HEK293 (cell line): ENCODE results near the gene RRP8.

Experiments used
- CTCF ChIA-PET: fragments of 350-600 bp; formaldehyde crosslinking; extraction: SDS; loops from one replicate; lab custom pipeline; 2021; ENCODE audit warnings: antibody characterized with exemption; lab: Yijun Ruan, JAX
- POLR2A ChIA-PET: fragments of 300-600 bp; formaldehyde crosslinking; extraction: SDS; loops from one replicate; lab custom pipeline; 2020; ENCODE audit warnings: antibody characterized with exemption, inconsistent platforms; lab: Yijun Ruan, JAX
- H3K27ac ChIP-seq: fragments of 200-500 bp; sonication (Bioruptor generic); 2 replicates; pipeline ENCODE4 v1.5.1; 2014; ENCODE audit warnings: low read depth, low read length, control low read depth, inconsistent platforms; ENCODE audit errors: extremely low read depth
- H3K36me3 ChIP-seq, 2 experiments: fragments of 200-500 bp in 1 of 2; sonication (Bioruptor generic) in 1 of 2; 1 replicate in 1 of 2; 2 replicates in 1 of 2; pipeline ENCODE4 v1.5.1; 2014 to 2017; ENCODE audit warnings: inconsistent platforms in 2 of 2, low read length in 2 of 2; ENCODE audit not compliant: control insufficient read depth in 2 of 2, insufficient read depth in 1 of 2
- H3K4me1 ChIP-seq: fragments of 200-500 bp; sonication (Bioruptor generic); 2 replicates; pipeline ENCODE4 v1.5.1; 2014; ENCODE audit warnings: mild to moderate bottlenecking, low read length, inconsistent platforms; ENCODE audit not compliant: control insufficient read depth, insufficient read depth
- H3K4me3 ChIP-seq: 2 replicates; pipeline ENCODE4 v1.5.1; 2011; ENCODE audit warnings: low read depth, mild to moderate bottlenecking, control low read depth, low read length, moderate library complexity
- H3K9me3 ChIP-seq: fragments of 200-500 bp; sonication (Bioruptor generic); 2 replicates; pipeline ENCODE4 v1.5.1; 2014; ENCODE audit warnings: low read depth, low read length, inconsistent platforms; ENCODE audit not compliant: control insufficient read depth, insufficient read depth
- GFI1B ChIP-seq: fragments of 450-650 bp; formaldehyde crosslinking; IDR thresholded peaks from 2 replicates; pipeline ENCODE4 v1.5.1; 2016; ENCODE audit warnings: missing biosample characterization, missing genetic modification characterization
- OSR2 ChIP-seq: fragments of 450-650 bp; formaldehyde crosslinking; IDR thresholded peaks from 2 replicates; pipeline ENCODE4 v1.5.1; 2016; ENCODE audit warnings: missing biosample characterization, missing genetic modification characterization
- PRDM1 ChIP-seq: fragments of 450-650 bp; formaldehyde crosslinking; IDR thresholded peaks from 2 replicates; pipeline ENCODE4; 2016; ENCODE audit warnings: missing biosample characterization, missing genetic modification characterization
- SETDB1 ChIP-seq: IDR thresholded peaks from one replicate; pipeline ENCODE4 v1.6.1; 2017; ENCODE audit warnings: mild to moderate bottlenecking, low read length, moderate library complexity, mixed read lengths; ENCODE audit not compliant: insufficient read length
- ZNF214 ChIP-seq: fragments of 450-650 bp; formaldehyde crosslinking; IDR thresholded peaks from 2 replicates; pipeline ENCODE4 v1.5.1; 2017; ENCODE audit warnings: missing biosample characterization, mild to moderate bottlenecking, missing genetic modification characterization, borderline replicate concordance
- ZNF223 ChIP-seq: fragments of 450-650 bp; formaldehyde crosslinking; IDR thresholded peaks from 2 replicates; pipeline ENCODE4 v1.5.1; 2016; ENCODE audit warnings: missing biosample characterization, missing genetic modification characterization
- ZNF350 ChIP-seq: fragments of 450-650 bp; formaldehyde crosslinking; IDR thresholded peaks from 2 replicates; pipeline ENCODE4 v1.5.0; 2017; ENCODE audit warnings: missing biosample characterization, mild to moderate bottlenecking, missing genetic modification characterization
- ZNF394 ChIP-seq: fragments of 450-650 bp; formaldehyde crosslinking; IDR thresholded peaks from 2 replicates; pipeline ENCODE4 v1.5.1; 2016; ENCODE audit warnings: missing biosample characterization, missing genetic modification characterization, mild to moderate bottlenecking, moderate library complexity, borderline replicate concordance
- ZNF473 ChIP-seq: fragments of 450-650 bp; formaldehyde crosslinking; IDR thresholded peaks from 2 replicates; pipeline ENCODE4 v1.5.1; 2017; ENCODE audit warnings: missing biosample characterization, missing genetic modification characterization
- ZNF514 ChIP-seq: fragments of 450-650 bp; formaldehyde crosslinking; IDR thresholded peaks from 2 replicates; pipeline ENCODE4 v1.5.1; 2016; ENCODE audit warnings: missing biosample characterization, missing genetic modification characterization
- ZNF544 ChIP-seq: fragments of 450-650 bp; formaldehyde crosslinking; IDR thresholded peaks from 2 replicates; pipeline ENCODE4 v1.5.0; 2017; ENCODE audit warnings: missing biosample characterization, missing genetic modification characterization
- ZNF561 ChIP-seq: fragments of 450-650 bp; IDR thresholded peaks from 2 replicates; pipeline ENCODE4 v1.5.1; 2018; ENCODE audit warnings: missing biosample characterization, missing genetic modification characterization, borderline replicate concordance
- ZNF571 ChIP-seq: fragments of 450-650 bp; formaldehyde crosslinking; IDR thresholded peaks from 2 replicates; pipeline ENCODE4 v1.5.0; 2017; ENCODE audit warnings: missing biosample characterization, missing genetic modification characterization
- ZNF621 ChIP-seq: fragments of 450-650 bp; formaldehyde crosslinking; IDR thresholded peaks from 2 replicates; pipeline ENCODE4 v1.5.1; 2017; ENCODE audit warnings: missing biosample characterization, missing genetic modification characterization
- ZNF677 ChIP-seq: fragments of 450-650 bp; IDR thresholded peaks from 2 replicates; pipeline ENCODE4 v1.5.0; 2018; ENCODE audit warnings: missing biosample characterization, mild to moderate bottlenecking, missing genetic modification characterization, moderate library complexity
- ZNF843 ChIP-seq: fragments of 450-650 bp; formaldehyde crosslinking; IDR thresholded peaks from 2 replicates; pipeline ENCODE4 v1.5.1; 2016; ENCODE audit warnings: missing biosample characterization, missing genetic modification characterization
- ZXDB ChIP-seq: fragments of 450-650 bp; formaldehyde crosslinking; IDR thresholded peaks from 2 replicates; pipeline ENCODE4 v1.5.1; 2016; ENCODE audit warnings: missing biosample characterization, missing genetic modification characterization
- TF ChIP-seq, protein P1 (sequence below): fragments of 450-650 bp; formaldehyde crosslinking; IDR thresholded peaks from 2 replicates; pipeline ENCODE4 v1.5.1; 2016; ENCODE audit warnings: missing biosample characterization, missing genetic modification characterization
- TF ChIP-seq, protein P2 (sequence below): fragments of 450-650 bp; formaldehyde crosslinking; IDR thresholded peaks from 2 replicates; pipeline ENCODE4 v1.5.1; 2016; ENCODE audit warnings: missing biosample characterization, missing genetic modification characterization
- TF ChIP-seq, protein P3 (sequence below): fragments of 450-650 bp; IDR thresholded peaks from 2 replicates; pipeline ENCODE4 v1.5.1; 2018; ENCODE audit warnings: missing biosample characterization, missing genetic modification characterization
- TF ChIP-seq, protein P4 (sequence below): fragments of 450-650 bp; formaldehyde crosslinking; conservative IDR thresholded peaks from 2 replicates; pipeline ENCODE4 v1.5.1; 2016; ENCODE audit warnings: low read depth, missing biosample characterization, missing genetic modification characterization
- TF ChIP-seq, protein P5 (sequence below): fragments of 450-650 bp; formaldehyde crosslinking; IDR thresholded peaks from 2 replicates; pipeline ENCODE4 v1.5.1; 2016; ENCODE audit warnings: missing biosample characterization, missing genetic modification characterization
- TF ChIP-seq, protein P6 (sequence below): fragments of 450-650 bp; formaldehyde crosslinking; IDR thresholded peaks from 2 replicates; pipeline ENCODE4 v1.5.1; 2016; ENCODE audit warnings: missing biosample characterization, missing genetic modification characterization

RRP8 gene

DNA sequence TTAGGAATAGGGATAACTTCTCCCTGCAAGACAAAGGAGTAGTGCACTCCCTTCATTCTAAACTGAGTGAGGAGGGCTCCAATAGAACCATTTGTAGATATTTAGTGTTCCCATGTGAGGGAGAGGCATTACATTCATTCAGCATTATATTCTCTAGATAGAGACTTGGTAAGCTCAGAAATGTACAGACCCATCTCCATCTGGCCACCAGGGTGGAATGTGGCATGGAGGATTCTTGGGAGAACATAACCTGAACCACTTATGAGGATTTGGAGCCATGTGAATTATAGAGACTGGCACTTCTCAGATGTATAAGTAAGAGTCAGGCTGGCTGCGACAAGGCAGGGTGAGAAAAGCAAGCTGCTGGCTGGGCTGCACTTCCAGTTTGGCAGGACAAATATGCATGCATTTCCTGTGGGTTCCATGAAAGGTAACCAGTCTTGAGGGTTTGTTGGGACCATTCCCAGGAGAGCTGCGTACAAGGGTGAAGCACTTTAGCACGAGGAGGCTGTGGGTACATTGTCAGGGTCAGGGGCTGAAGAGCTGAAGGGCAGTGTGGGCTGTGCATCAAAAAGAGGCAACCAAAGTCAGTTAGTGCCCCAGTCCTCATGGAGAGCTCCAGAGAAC lies 9.2 kb downstream of the RRP8 start:
- Histone ChIP-seq H3K9me3 (no peaks in the 10 kb centered on the region), H3K27ac (no peak overlapping the region), H3K4me1 (no peaks in the 10 kb centered on the region), H3K36me3 (peaks cover 0 to 74% of the 10 kb centered on the region in 2 experiments), H3K4me3 (no peak overlapping the region)
- no peak for TF ChIP-seq PRDM1 (tag by site-specific recombination)
- no peak for TF ChIP-seq ZXDB (tag by site-specific recombination)
- no peak for TF ChIP-seq ZNF514
- no peak for TF ChIP-seq ZNF621 (tag by site-specific recombination)
- no peak for TF ChIP-seq ZNF571 (tag by site-specific recombination)
- TF ChIP-seq ZNF223 (tag by site-specific recombination), result no peak
- TF ChIP-seq, protein P1, sequence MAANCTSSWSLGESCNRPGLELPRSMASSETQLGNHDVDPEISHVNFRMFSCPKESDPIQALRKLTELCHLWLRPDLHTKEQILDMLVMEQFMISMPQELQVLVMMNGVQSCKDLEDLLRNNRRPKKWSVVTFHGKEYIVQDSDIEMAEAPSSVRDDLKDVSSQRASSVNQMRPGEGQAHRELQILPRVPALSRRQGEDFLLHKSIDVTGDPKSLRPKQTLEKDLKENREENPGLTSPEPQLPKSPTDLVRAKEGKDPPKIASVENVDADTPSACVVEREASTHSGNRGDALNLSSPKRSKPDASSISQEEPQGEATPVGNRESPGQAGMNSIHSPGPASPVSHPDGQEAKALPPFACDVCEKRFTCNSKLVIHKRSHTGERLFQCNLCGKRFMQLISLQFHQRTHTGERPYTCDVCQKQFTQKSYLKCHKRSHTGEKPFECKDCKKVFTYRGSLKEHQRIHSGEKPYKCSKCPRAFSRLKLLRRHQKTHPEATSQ (tag by site-specific recombination), result no peak
- no peak for TF ChIP-seq SETDB1
- TF ChIP-seq, protein P2, sequence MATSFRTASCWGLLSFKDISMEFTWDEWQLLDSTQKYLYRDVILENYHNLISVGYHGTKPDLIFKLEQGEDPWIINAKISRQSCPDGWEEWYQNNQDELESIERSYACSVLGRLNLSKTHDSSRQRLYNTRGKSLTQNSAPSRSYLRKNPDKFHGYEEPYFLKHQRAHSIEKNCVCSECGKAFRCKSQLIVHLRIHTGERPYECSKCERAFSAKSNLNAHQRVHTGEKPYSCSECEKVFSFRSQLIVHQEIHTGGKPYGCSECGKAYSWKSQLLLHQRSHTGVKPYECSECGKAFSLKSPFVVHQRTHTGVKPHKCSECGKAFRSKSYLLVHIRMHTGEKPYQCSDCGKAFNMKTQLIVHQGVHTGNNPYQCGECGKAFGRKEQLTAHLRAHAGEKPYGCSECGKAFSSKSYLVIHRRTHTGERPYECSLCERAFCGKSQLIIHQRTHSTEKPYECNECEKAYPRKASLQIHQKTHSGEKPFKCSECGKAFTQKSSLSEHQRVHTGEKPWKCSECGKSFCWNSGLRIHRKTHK (tag by site-specific recombination), result no peak
- no peak for TF ChIP-seq ZNF843 (tag by site-specific recombination)
- no peak for TF ChIP-seq ZNF473 (tag by site-specific recombination)
- ChIA-PET POLR2A (interaction anchor here (0.6 to 1.3 kb wide), 4 partner anchors 10 to 89 kb away, joined by 3 to 4 read pairs (median 3); partner anchors contain the start of genes MRPL17 and TAF10), CTCF (interaction anchor here (0.6 to 2.4 kb wide), 3 partner anchors 63 to 215 kb away, joined by 3 to 10 read pairs (median 3); no protein-coding TSS in a partner anchor)

DNA sequence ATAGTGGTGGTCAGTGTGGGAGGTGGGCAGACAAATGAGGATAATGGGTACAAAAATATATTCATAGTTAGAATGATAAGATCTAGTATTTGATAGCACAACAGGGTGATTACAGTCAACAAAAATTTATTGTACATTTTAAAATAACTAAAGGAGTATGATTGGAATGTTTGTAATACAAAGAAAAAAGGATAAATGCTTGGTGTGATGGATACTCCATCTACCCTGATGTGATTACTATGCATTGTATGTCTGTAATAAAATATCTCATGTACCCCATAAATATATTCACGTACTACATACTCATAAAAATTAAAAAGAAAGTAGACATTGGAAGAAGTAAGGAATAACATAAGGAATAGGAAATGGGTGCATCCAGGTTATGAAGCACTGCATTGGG lies 15.4 kb downstream of the RRP8 start:
- Histone ChIP-seq H3K27ac (no peak overlapping the region), H3K4me3 (no peak overlapping the region), H3K9me3 (no peaks in the 10 kb centered on the region), H3K4me1 (no peaks in the 10 kb centered on the region), H3K36me3 (peaks cover 0 to 23% of the 10 kb centered on the region in 2 experiments)
- POLR2A ChIA-PET, result no interaction called here
- CTCF ChIA-PET, result interaction anchor here (0.8 kb wide), 1 partner anchor 209 kb away, joined by 3 read pairs; no protein-coding TSS in a partner anchor
- TF ChIP-seq, protein P3, sequence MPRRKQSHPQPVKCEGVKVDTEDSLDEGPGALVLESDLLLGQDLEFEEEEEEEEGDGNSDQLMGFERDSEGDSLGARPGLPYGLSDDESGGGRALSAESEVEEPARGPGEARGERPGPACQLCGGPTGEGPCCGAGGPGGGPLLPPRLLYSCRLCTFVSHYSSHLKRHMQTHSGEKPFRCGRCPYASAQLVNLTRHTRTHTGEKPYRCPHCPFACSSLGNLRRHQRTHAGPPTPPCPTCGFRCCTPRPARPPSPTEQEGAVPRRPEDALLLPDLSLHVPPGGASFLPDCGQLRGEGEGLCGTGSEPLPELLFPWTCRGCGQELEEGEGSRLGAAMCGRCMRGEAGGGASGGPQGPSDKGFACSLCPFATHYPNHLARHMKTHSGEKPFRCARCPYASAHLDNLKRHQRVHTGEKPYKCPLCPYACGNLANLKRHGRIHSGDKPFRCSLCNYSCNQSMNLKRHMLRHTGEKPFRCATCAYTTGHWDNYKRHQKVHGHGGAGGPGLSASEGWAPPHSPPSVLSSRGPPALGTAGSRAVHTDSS (tag by site-specific recombination), result no peak
- TF ChIP-seq ZNF677, result no peak
- no peak for TF ChIP-seq ZNF561 (tag by site-specific recombination)
- no peak for TF ChIP-seq OSR2 (tag by site-specific recombination)
- TF ChIP-seq ZNF214 (tag by site-specific recombination), result no peak
- TF ChIP-seq PRDM1 (tag by site-specific recombination), result no peak
- TF ChIP-seq GFI1B (tag by site-specific recombination), result no peak
- TF ChIP-seq, protein P4, sequence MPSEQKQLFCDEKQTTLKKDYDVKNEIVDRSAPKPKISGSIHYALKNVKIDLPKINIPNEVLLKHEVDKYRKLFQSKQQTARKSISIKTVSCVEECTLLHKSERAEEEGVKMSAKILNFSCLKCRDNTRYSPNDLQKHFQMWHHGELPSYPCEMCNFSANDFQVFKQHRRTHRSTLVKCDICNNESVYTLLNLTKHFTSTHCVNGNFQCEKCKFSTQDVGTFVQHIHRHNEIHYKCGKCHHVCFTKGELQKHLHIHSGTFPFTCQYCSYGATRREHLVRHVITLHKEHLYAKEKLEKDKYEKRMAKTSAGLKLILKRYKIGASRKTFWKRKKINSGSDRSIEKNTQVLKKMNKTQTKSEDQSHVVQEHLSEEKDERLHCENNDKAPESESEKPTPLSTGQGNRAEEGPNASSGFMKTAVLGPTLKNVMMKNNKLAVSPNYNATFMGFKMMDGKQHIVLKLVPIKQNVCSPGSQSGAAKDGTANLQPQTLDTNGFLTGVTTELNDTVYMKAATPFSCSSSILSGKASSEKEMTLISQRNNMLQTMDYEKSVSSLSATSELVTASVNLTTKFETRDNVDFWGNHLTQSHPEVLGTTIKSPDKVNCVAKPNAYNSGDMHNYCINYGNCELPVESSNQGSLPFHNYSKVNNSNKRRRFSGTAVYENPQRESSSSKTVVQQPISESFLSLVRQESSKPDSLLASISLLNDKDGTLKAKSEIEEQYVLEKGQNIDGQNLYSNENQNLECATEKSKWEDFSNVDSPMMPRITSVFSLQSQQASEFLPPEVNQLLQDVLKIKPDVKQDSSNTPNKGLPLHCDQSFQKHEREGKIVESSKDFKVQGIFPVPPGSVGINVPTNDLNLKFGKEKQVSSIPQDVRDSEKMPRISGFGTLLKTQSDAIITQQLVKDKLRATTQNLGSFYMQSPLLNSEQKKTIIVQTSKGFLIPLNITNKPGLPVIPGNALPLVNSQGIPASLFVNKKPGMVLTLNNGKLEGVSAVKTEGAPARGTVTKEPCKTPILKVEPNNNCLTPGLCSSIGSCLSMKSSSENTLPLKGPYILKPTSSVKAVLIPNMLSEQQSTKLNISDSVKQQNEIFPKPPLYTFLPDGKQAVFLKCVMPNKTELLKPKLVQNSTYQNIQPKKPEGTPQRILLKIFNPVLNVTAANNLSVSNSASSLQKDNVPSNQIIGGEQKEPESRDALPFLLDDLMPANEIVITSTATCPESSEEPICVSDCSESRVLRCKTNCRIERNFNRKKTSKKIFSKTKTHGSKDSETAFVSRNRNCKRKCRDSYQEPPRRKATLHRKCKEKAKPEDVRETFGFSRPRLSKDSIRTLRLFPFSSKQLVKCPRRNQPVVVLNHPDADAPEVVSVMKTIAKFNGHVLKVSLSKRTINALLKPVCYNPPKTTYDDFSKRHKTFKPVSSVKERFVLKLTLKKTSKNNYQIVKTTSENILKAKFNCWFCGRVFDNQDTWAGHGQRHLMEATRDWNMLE (tag by site-specific recombination), result no peak
- TF ChIP-seq, protein P5, sequence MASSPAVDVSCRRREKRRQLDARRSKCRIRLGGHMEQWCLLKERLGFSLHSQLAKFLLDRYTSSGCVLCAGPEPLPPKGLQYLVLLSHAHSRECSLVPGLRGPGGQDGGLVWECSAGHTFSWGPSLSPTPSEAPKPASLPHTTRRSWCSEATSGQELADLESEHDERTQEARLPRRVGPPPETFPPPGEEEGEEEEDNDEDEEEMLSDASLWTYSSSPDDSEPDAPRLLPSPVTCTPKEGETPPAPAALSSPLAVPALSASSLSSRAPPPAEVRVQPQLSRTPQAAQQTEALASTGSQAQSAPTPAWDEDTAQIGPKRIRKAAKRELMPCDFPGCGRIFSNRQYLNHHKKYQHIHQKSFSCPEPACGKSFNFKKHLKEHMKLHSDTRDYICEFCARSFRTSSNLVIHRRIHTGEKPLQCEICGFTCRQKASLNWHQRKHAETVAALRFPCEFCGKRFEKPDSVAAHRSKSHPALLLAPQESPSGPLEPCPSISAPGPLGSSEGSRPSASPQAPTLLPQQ (tag by site-specific recombination), result no peak
- TF ChIP-seq ZNF350 (tag by site-specific recombination), result no peak
- no peak for TF ChIP-seq ZNF544 (tag by site-specific recombination)
- TF ChIP-seq, protein P6, sequence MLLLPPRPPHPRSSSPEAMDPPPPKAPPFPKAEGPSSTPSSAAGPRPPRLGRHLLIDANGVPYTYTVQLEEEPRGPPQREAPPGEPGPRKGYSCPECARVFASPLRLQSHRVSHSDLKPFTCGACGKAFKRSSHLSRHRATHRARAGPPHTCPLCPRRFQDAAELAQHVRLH (tag by site-specific recombination), result no peak
- no peak for TF ChIP-seq ZNF394 (tag by site-specific recombination)
